GM18505 (cell line): ENCODE results near the gene USP13.
"Not testable (repeated sequence)": the region's sequence is repeated elsewhere in the genome, so short reads cannot be mapped to it uniquely, and the experiment has no call there.

Source experiments
- ATAC-seq: cut with Tn5 transposase; IDR thresholded peaks from one replicate; pipeline ENCODE4 v1.9.1; 2021; ENCODE audit not compliant: unreplicated experiment
- POLR2A ChIP-seq: IDR thresholded peaks from 4 replicates; pipeline ENCODE4 v1.6.1; 2011; ENCODE audit warnings: borderline replicate concordance; ENCODE audit not compliant: insufficient read depth, insufficient read length; ENCODE audit errors: extremely low read depth

USP13 gene

GRCh38 chr3:179652447-179653095 lies at the start of gene USP13:
TSS of gene USP13 (plus strand) at chr3:179653040. CDS start at chr3:179653226, 186 bp downstream.
- TF ChIP-seq POLR2A = no peak
- peak; percentile 71 for ATAC-seq

DNA sequence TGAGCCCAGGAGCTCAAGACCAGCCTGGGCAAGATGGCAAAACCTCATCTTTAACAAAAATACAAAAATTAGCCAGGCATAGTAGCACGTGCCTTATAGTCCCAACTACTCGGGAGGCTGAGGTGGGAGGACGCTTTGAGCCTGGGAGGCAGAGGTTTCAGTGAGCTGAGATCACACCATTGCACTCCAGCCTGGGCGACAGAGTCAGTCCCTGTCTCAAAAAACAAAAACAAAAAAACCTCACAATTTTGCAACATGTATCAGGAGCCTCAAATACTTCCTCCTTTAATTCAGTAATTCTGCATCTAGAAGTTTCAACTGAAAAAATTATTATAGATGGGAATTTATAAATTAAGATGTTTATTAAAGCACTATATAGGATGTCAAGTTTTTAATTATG lies 49.5 kb upstream of the USP13 start:
- ATAC-seq = no peak
- no peak for TF ChIP-seq POLR2A

GRCh38 chr3:179603831-179604230 lies 49.0 kb upstream of the USP13 start:
- no peak for TF ChIP-seq POLR2A
- ATAC-seq = no peak

DNA sequence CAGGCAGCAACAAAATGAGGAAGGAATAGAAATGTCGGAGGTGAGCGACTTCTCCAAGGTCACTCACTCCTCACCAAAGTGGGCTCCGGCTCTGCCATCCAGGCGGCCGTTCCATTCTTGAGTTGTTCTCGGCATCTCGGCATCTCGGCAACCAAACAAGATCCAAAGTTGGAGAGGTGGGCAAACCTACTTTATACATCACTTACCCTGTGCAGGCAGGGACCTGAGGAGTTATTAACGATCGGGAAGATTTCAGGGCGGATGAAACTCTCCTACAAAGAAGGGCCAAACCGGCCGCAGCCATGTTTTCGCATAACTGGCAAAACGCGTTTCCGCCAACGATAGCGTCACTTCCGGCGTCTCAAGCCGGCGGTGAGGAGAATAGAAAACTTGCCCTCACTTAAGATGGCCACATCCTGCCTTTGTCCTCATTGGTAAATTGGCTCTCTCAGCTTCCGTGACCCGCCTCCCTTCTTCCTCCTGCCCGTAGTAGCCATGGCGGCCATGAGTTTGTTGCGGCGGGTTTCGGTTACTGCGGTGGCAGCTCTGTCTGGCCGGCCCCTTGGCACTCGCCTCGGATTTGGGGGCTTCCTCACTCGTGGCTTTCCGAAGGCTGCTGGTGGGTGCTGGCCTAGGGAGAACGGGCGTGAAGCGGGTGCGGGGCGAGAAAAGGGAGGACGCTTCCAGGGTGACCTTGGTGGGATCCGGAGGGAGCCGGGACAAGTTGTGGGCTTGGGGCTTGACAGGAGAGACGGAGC lies 48.3 kb upstream of the USP13 start, which contains the start of the genes MRPL47 and NDUFB5:
Gene MRPL47, minus strand, starts transcription at position 318 of the 758 bp plus-strand sequence. Its CDS starts 14 bp downstream, at position 304.
Gene NDUFB5, plus strand, starts transcription at position 474 of the 758 bp plus-strand sequence. Its CDS starts 22 bp downstream, at position 496.
- ATAC-seq = peak; percentile 94
- peak; percentile 90 for TF ChIP-seq POLR2A

GRCh38 chr3:179606534-179607085 lies 46.2 kb upstream of the USP13 start:
- ATAC-seq = no peak
- TF ChIP-seq POLR2A = no peak

DNA sequence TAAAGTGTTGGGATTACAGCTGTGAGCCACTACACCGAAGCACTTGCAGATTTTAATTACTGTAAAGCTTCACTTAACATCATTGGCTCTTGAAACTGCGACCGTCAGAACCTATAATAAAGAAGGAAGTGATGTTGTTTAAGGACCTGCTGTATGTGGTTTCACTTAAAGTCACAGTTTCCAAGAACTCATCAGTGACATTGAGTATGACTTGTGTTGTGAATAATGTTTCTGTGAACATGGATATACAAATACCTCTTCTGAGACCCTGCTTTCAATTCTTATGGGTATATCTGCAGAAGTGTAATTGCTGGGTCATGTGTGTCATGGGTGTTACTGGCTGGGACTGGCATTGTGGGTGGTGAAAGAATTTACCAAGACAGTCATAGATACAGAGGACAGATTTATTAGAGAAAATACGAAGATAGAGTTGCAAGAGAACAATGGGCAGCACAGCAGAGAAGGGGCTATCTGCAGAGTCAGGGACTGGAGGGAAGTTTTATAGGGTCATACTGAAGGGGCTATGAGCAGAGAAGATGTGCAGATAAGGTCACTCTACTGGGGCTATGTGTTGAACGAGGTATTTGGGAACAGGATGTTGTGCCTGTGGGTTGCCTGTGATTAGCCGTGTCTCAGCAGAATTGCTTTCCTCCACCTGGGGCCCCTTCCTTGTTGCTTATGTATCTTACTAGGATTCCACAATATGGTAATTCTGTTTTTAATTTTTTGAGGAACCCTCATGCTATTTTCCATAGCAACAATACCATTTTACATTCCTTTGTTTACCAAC lies 43.7 kb upstream of the USP13 start:
- ATAC-seq = peak; percentile 49
- TF ChIP-seq POLR2A = no peak

GRCh38 chr3:179610066-179610465 lies 42.8 kb upstream of the USP13 start:
- no peak for TF ChIP-seq POLR2A
- ATAC-seq = no peak

DNA sequence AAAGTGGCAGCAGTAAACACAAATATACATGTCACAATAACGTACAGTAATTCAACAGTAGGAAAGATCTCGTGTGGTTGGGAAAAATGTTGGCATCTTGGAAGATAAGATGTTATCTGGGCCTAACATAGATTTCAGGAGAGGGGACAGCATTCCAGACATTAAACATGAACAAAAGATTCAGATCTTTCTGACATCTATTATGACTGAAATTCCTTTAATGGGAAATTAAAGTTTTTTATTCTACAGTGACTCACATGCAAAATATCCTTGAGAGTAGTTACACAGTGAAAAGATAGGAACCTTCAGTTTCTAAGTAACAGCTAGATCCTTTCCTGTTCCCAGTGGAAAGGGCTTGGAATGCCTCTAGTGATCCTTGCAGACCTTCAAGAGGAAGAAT lies 39.0 kb upstream of the USP13 start:
- TF ChIP-seq POLR2A = no peak
- no peak for ATAC-seq

DNA sequence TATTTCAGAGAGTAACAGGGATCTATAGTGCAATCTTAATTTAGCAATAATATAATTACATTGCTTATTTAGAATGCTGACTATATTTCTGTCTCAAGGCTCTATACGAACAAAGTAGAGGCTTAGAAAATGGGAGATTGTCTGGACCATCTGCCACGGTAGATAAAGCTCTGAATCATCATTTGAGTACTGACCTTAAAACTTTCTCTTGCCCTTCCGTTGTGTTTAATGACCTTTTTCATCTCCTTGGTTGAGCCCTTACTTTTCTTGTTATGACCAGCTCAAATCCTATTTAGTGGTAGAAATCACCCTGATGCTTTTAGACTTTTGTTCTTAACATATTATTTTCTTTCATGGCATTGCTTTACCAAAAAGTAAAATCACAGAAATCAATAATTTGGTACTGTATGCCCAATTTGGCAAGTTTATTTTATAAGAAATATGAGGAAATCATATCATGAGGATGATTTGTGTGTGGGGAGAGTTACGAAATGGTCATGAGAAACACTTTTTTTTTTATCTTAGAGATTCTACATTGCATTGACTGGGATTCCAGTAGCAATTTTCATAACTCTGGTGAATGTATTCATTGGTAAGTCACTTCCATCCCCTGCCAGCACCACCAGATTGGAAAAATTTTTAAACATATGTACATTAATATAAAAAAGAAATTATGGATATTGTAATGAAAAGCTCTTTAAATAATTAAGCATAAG lies 37.2 kb upstream of the USP13 start:
- no peak for ATAC-seq
- TF ChIP-seq POLR2A = no peak

GRCh38 chr3:179622023-179622422 lies 30.8 kb upstream of the USP13 start:
- TF ChIP-seq POLR2A = no peak
- no peak for ATAC-seq

- no peak for TF ChIP-seq POLR2A
- ATAC-seq = no peak
These were observed 28.4 kb upstream of the USP13 start for GRCh38 chr3:179624451-179624850.

DNA sequence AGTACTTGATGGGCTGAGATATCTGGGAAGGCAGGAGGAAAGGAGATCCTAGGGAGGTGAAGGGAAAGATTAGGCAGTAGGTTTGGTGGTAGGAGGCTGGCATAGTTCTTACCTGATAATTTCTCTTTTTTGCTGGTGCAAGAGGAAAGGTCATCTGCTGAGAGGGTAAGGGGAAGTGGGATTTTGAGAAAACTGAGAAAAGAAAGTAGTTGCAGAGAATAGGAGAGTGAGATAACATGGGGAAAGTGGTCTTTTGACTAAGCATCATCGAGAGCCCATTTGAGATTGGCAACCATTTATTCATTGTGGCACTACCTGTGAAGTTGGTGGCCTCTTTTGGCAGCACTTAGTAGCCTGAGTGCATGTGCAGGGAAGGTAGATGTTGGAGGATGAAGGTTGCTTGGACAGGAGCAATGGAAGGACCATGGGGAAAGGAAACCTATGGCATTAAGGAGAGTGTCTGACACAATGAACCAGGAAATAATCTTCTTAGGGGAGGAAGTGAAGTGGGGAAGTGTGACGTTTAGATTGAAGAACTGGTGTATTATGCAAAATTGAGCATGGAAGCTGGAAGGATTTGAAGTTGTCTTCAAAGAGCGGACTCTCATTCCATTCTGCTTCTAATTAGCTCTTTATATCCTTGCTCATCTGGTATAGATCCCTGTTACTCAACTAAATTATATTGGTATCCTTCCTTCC lies 21.9 kb upstream of the USP13 start:
- no peak for TF ChIP-seq POLR2A
- ATAC-seq = no peak

DNA sequence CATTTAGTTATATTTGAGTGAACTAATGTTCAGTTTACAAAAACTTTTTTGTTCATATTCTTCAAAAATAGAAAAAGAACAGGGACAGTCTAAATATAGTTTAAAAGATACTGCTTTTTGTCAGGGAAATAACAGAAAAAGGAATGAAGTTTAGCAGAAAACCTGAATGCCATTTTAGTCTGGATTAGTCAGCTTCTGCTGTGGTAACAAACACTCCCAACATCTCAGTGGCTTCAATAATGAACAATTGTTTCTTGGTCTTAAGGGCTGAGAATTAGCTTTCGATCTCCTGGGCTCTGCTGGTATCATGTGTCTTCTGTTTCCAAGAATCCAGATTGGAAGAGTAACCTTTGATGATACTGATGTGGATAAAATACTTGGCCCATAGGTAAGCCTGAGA lies 12.4 kb upstream of the USP13 start:
- TF ChIP-seq POLR2A = no peak
- no peak for ATAC-seq

- no peak for ATAC-seq
These were observed 10.0 kb upstream of the USP13 start for GRCh38 chr3:179642871-179643270.

DNA sequence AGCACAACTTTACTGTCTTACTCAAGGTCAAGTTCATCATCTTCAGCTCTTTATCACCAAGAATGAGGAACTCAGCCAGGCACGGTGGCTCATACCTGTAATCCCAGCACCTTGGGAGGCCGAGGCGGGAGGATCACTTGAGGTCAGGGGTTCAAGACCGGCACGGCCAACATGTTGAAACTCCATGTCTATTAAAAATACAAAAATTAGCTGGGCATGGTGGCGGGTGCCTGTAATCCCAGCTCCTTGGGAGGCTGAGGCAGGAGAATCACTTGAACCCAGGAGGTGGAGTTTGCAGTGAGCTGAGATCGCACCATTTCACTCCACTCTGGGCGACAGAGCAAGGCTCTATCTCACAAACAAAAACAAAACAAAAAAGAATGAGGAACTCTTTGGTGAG lies 9.0 kb upstream of the USP13 start:
- ATAC-seq = not testable (repeated sequence)

More at GRCh38 chr3:179642871-179643270, 10.0 kb upstream of the USP13 start:
- no peak for TF ChIP-seq POLR2A
